Erythroblast (primary cell): ENCODE results near the gene RAC2.

Experiments
- GATA1 ChIP-seq: IDR thresholded peaks from 2 replicates; pipeline ENCODE4 v1.6.1; 2011; ENCODE audit warnings: low read depth, mild to moderate bottlenecking, control low read depth, low read length, moderate library complexity
- POLR2A ChIP-seq: IDR thresholded peaks from 2 replicates; pipeline ENCODE4 v1.6.1; 2011; ENCODE audit warnings: mild to moderate bottlenecking, low read length

DNA sequence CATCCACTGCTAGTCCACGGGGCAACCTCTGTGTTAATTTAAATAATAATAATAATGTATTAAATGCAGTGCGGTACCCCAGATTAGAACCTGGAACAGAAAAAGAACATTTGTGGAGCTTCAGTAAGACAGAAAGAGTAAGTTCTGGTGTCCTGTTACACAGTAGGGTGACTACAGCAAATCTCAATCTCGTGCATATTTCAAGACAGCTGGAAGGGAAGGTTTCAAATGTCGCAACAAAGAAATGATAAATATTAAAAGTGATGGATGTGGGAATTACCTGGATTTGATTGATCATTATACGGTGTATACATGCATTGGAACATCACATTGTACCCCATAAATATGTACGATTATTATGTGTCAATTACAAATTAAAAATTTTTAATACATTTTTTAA, 1.7 kb upstream of the RAC2 start:
- TF ChIP-seq POLR2A = no peak
- TF ChIP-seq GATA1 = no peak
